CD4-positive, alpha-beta T cell treated with Interferon alpha-2 for 1 hour (primary cell): ENCODE data around the gene PLAGL1.

Experiments
- DNase-seq, 2 donors: peaks; one replicate each; pipeline ENCODE4 v3.0.0-alpha.2; 2020 to 2022

PLAGL1 gene

GRCh38 chr6:144007478-144008119 lies 460 bp downstream of the PLAGL1 start:
- no peak for DNase-seq

- no peak for DNase-seq
Measured at GRCh38 chr6:144006736-144007477, 1.2 kb downstream of the PLAGL1 start.

GRCh38 chr6:143999406-143999805 lies 8.7 kb downstream of the PLAGL1 start:
- no peak for DNase-seq

GRCh38 chr6:143998686-143999085 lies 9.4 kb downstream of the PLAGL1 start:
- no peak for DNase-seq

GRCh38 chr6:143993965-143994646 lies 14.0 kb downstream of the PLAGL1 start:
- no peak for DNase-seq

- no peak for DNase-seq
Measured at GRCh38 chr6:143992285-143992684, 15.8 kb downstream of the PLAGL1 start.

GRCh38 chr6:143986463-143987065 lies 21.5 kb downstream of the PLAGL1 start:
- DNase-seq: no peak

GRCh38 chr6:143984666-143985065 lies 23.4 kb downstream of the PLAGL1 start:
- no peak for DNase-seq

GRCh38 chr6:143982968-143983367 lies 25.1 kb downstream of the PLAGL1 start:
- DNase-seq: no peak

GRCh38 chr6:143980921-143981320 lies 27.1 kb downstream of the PLAGL1 start:
- DNase-seq: no peak

- no peak for DNase-seq
Measured at GRCh38 chr6:143976806-143977349, 31.2 kb downstream of the PLAGL1 start.

- DNase-seq: no peak
Measured at GRCh38 chr6:143974089-143974488, 34.0 kb downstream of the PLAGL1 start.

GRCh38 chr6:143973097-143973966 lies 34.7 kb downstream of the PLAGL1 start:
- DNase-seq: no peak

GRCh38 chr6:143971482-143972205 lies 36.4 kb downstream of the PLAGL1 start:
- DNase-seq: no peak

GRCh38 chr6:143970456-143971218 lies 37.4 kb downstream of the PLAGL1 start:
- DNase-seq: no peak

GRCh38 chr6:143969077-143969476 lies 39.0 kb downstream of the PLAGL1 start:
- no peak for DNase-seq

- DNase-seq: no peak
Measured at GRCh38 chr6:143967706-143968376, 40.2 kb downstream of the PLAGL1 start.

- no peak for DNase-seq
Measured at GRCh38 chr6:143966312-143966711, 41.7 kb downstream of the PLAGL1 start.

GRCh38 chr6:143965503-143966171 lies 42.4 kb downstream of the PLAGL1 start:
- DNase-seq: no peak

GRCh38 chr6:143964674-143965081 lies 43.4 kb downstream of the PLAGL1 start:
- no peak for DNase-seq
